HG03103 (cell line): ENCODE results near the gene ENC1.

Experiments used
- ATAC-seq: cut with Tn5 transposase; IDR thresholded peaks from one replicate; pipeline ENCODE4 v1.9.1; 2021; ENCODE audit warnings: low read depth; ENCODE audit not compliant: unreplicated experiment

ENC1 gene

GRCh38 chr5:74633695-74634094, 6.8 kb downstream of the ENC1 start:
- ATAC-seq: no peak

- ATAC-seq: no peak
Measured at GRCh38 chr5:74632947-74633356, 7.6 kb downstream of the ENC1 start.

- peak; percentile 93 for ATAC-seq
Measured at GRCh38 chr5:74631081-74631953, 9.2 kb downstream of the ENC1 start.

GRCh38 chr5:74630453-74631066, 10.0 kb downstream of the ENC1 start:
- no peak for ATAC-seq

- no peak for ATAC-seq
Measured at GRCh38 chr5:74629326-74629725, 11.2 kb downstream of the ENC1 start.

GRCh38 chr5:74628359-74628758, 12.2 kb downstream of the ENC1 start:
- no peak for ATAC-seq

- ATAC-seq: no peak
Measured at GRCh38 chr5:74627646-74628279, 12.8 kb downstream of the ENC1 start.

- no peak for ATAC-seq
Measured at GRCh38 chr5:74626386-74627222, 13.9 kb downstream of the ENC1 start.

- ATAC-seq: no peak
Measured at GRCh38 chr5:74625742-74626241, 14.7 kb downstream of the ENC1 start.

GRCh38 chr5:74624931-74625505, 15.5 kb downstream of the ENC1 start:
- ATAC-seq: no peak

- no peak for ATAC-seq
Measured at GRCh38 chr5:74624501-74624900, 16.0 kb downstream of the ENC1 start.

GRCh38 chr5:74623748-74624408, 16.6 kb downstream of the ENC1 start:
- ATAC-seq: no peak

GRCh38 chr5:74623006-74623611, 17.4 kb downstream of the ENC1 start:
- no peak for ATAC-seq

- no peak for ATAC-seq
Measured at GRCh38 chr5:74622122-74622521, 18.4 kb downstream of the ENC1 start.

- ATAC-seq: no peak
Measured at GRCh38 chr5:74621492-74621891, 19.0 kb downstream of the ENC1 start.

- no peak for ATAC-seq
Measured at GRCh38 chr5:74619308-74619707, 21.2 kb downstream of the ENC1 start.

- ATAC-seq: no peak
Measured at GRCh38 chr5:74618106-74618505, 22.4 kb downstream of the ENC1 start.

GRCh38 chr5:74617202-74617601, 23.3 kb downstream of the ENC1 start:
- no peak for ATAC-seq
